Right atrium auricular region (tissue), 2 donors: ENCODE measurements around the gene FERMT3. TPM values are rescaled to one million over a fixed set of nuclear protein-coding genes. Genes with fewer than 3 reads are reported as not detected.
"Not testable (repeated sequence)": the region's sequence is repeated elsewhere in the genome, so short reads cannot be mapped to it uniquely, and the experiment has no call there.

Source experiments
- DNase-seq: peaks from one replicate; pipeline ENCODE4 v3.0.0-alpha.2; 2019; ENCODE audit warnings: low spot score
- H3K27ac ChIP-seq, 2 donors: fragments of 200-600 bp; sonication (generic); 1 replicate in 1 of 2; 2 replicates in 1 of 2; pipeline ENCODE4 v1.5.1; 2016 to 2019
- H3K27me3 ChIP-seq, 2 donors: fragments of 200-600 bp; sonication (generic); one replicate each; pipeline versions ENCODE4 v1.5.1 to v1.6.0; 2017 to 2019
- H3K36me3 ChIP-seq: fragments of 200-600 bp; sonication (generic); one replicate; pipeline ENCODE4 v1.5.1; 2016
- H3K4me1 ChIP-seq, 2 donors: fragments of 200-600 bp; sonication (generic); one replicate each; pipeline versions ENCODE4 v1.5.1 to v1.6.0; 2017 to 2019
- H3K4me3 ChIP-seq, 2 donors: fragments of 200-600 bp; sonication (generic); 1 replicate in 1 of 2; 2 replicates in 1 of 2; pipeline ENCODE4 v1.5.1; 2017 to 2019; ENCODE audit warnings: mild to moderate bottlenecking in 1 of 2, moderate library complexity in 1 of 2
- H3K9me3 ChIP-seq, 2 donors: fragments of 200-600 bp; sonication (generic); one replicate each; pipeline ENCODE4 v1.5.1; 2019
- total RNA-seq, 2 donors: library from RNA; depleted of rRNA; stranded (reverse); fragments of >200 nt; gene quantifications; one replicate each; pipeline ENCODE4 v1.1.0, GENCODE V29; 2016
- TF ChIP-seq, protein P1 (sequence below), 2 donors: fragments of 200-600 bp; sonication (generic); IDR thresholded peaks; one replicate each; pipeline ENCODE4 v1.5.1; 2019; ENCODE audit warnings: antibody characterized with exemption in 2 of 2

Gene FERMT3
- total RNA-seq, 2 donors from 2014 or later = 6.3 to 19.4 TPM

DNA sequence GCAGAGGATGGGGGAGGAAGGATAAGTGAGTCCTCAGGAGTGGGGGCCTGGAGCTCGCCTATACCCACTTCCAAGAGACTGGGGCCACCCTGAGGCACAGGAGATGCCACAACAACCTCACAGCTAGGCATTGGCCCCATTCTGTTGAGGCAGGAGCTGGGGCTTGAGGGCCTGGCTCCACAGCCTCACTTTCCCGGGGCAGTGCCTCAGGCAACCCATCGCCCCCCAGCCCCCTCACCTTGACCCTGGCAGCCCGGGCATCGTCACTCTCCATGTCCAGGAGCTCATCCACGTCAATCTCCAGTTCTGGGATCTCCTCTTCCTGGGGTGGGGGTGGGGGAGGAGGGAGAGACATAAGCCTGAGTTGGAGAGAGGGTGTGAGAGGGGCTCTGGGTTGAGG, 38.4 kb downstream of the FERMT3 start:
- TF ChIP-seq, protein P1, sequence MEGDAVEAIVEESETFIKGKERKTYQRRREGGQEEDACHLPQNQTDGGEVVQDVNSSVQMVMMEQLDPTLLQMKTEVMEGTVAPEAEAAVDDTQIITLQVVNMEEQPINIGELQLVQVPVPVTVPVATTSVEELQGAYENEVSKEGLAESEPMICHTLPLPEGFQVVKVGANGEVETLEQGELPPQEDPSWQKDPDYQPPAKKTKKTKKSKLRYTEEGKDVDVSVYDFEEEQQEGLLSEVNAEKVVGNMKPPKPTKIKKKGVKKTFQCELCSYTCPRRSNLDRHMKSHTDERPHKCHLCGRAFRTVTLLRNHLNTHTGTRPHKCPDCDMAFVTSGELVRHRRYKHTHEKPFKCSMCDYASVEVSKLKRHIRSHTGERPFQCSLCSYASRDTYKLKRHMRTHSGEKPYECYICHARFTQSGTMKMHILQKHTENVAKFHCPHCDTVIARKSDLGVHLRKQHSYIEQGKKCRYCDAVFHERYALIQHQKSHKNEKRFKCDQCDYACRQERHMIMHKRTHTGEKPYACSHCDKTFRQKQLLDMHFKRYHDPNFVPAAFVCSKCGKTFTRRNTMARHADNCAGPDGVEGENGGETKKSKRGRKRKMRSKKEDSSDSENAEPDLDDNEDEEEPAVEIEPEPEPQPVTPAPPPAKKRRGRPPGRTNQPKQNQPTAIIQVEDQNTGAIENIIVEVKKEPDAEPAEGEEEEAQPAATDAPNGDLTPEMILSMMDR (IDR thresholded peaks at IDR 0.05) = no peak
- peak overlapping the region; percentile 74 to 82 for H3K4me3 ChIP-seq
- H3K4me1 ChIP-seq = peaks cover 0 to 51% of the 10 kb centered on the region in 2 donors

GRCh38 chr11:64245401-64245796, 38.9 kb downstream of the FERMT3 start:
- TF ChIP-seq, protein P1 (IDR thresholded peaks at IDR 0.05) = no peak
- no peak for DNase-seq

More for the DNA sequence above, 38.4 kb downstream of the FERMT3 start:
- DNase-seq = no peak
- Histone ChIP-seq H3K27me3 (no peaks in the 10 kb centered on the region), H3K27ac (peak overlapping the region; percentile 88 to 91), H3K36me3 (peaks cover 10% of the 10 kb centered on the region), H3K9me3 (no peaks in the 10 kb centered on the region)

DNA sequence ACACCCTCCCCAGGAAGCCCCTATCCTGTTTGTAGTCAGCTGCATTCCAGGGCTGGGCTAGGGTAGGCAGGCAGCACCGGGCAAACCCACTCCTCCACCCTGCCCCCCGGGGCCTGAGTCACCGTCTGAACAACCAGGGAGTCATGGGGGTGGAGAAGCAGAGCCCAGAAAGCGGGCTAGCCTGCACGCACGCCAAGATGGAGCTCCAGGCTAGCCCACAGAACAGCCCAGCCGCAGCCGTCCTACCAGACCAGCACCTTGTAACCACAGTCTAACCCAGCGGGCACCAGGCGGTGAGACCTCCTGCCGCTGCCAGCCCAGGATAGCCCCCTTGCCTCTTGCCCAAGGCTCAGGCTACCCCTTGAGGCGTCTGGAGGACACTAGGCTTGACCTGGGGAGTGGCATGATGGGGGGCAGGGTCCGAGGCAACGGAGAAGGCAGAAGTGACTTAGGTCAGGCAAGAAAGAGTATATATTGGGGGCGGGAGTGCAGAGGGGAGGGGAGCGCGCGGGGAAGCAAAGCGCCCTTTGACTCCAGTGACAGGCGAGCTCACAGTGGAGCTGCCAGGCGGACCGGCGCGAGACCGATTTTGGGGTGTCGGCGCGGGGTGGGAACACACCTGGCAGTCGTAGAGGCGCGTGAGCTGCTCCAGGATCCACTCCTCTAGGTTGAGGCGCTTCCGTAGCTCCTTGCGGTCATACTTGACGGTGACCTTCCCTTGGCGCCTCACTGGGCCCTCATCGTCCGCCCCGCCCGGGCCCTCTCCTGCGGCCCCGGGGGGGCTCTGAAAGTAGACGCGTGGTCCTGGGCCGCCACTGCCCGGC, 39.5 kb downstream of the FERMT3 start:
- no peaks in the 10 kb centered on the region for H3K27me3 ChIP-seq
- TF ChIP-seq, protein P1 (IDR thresholded peaks at IDR 0.05) = no peak
- DNase-seq = peak; percentile 88
- H3K27ac ChIP-seq = peak overlapping the region; percentile 88 to 91
- H3K4me1 ChIP-seq = peaks cover 0 to 51% of the 10 kb centered on the region in 2 donors
- H3K36me3 ChIP-seq = peaks cover 10% of the 10 kb centered on the region
- peak overlapping the region; percentile 74 to 82 for H3K4me3 ChIP-seq
- no peaks in the 10 kb centered on the region for H3K9me3 ChIP-seq

More at GRCh38 chr11:64245401-64245796, 38.9 kb downstream of the FERMT3 start:
- H3K27me3 ChIP-seq = no peaks in the 10 kb centered on the region
- peak overlapping the region; percentile 88 to 91 for H3K27ac ChIP-seq
- H3K36me3 ChIP-seq = peaks cover 10% of the 10 kb centered on the region
- H3K4me1 ChIP-seq = peaks cover 0 to 47% of the 10 kb centered on the region in 2 donors
- H3K4me3 ChIP-seq = peak overlapping the region; percentile 74 to 82
- H3K9me3 ChIP-seq = no peaks in the 10 kb centered on the region

- H3K27ac ChIP-seq = peak overlapping the region; percentile 88 to 95
- DNase-seq = not testable (repeated sequence)
These were observed 40.0 kb downstream of the FERMT3 start for GRCh38 chr11:64246621-64246870.

DNA sequence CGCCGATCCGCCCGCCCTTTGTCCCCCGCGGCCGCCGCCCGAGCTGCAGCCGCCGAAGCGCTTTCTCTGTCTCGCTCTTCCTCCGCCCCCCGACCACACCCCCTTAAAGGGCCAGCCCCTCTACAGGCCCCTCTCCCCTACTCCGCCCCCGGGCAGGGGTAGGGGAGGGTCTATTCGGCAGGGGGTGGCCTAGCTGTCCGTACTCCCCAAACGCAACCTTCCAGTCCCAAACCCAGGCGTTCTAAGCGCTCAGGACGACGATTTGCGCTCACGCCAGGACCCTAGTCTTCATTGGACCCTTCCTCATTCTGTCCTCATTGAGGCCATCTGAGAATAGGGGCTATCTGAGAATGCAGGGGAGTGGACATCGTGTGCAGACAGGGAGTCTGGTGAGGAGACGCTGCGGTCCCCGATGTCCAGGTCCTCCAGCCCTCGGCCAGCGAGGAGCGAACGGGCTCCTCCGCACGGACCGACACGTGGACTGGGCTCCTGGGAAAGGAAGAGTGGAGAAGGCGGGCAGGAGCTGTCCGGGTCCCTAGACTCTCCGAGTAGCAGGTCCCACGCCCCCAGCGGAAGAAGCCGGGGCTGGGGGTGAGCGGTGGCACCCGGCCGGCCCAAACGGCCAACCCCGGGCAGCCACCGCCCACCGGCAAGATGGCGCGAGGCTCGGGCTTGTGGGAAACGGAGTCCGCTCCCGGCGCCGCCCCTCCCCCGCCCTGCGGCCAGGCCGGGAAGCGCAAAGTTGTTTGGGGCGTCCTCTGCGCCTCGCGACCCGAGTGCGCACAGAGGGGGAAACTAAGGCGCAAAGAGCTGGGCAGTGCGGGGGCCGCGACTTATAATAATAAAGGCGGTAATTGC, 40.6 kb downstream of the FERMT3 start, which contains the start of gene PPP1R14B:
Gene PPP1R14B, minus strand, starts transcription at position 73 of the 858 bp plus-strand sequence. CDS start 270 bp downstream, outside the sequence.
- peak within 1 kb of the TSS; percentile 88 to 95 for H3K27ac ChIP-seq
- H3K36me3 ChIP-seq = peaks cover 10% of the 10 kb centered on the region
- peaks cover 0 to 54% of the 10 kb centered on the region in 2 donors for H3K4me1 ChIP-seq
- H3K9me3 ChIP-seq = no peaks in the 10 kb centered on the region
- H3K4me3 ChIP-seq = peak within 1 kb of the TSS; percentile 74 to 82
- TF ChIP-seq, protein P1 (IDR thresholded peaks at IDR 0.05) = peak in 1 of 2 donors; percentile 44
- DNase-seq = peak; percentile 89
- no peaks in the 10 kb centered on the region for H3K27me3 ChIP-seq

More at GRCh38 chr11:64246621-64246870, 40.0 kb downstream of the FERMT3 start:
- H3K27me3 ChIP-seq, H3K9me3 ChIP-seq: not testable (repeated sequence)
- Histone ChIP-seq H3K36me3 (peaks cover 10% of the 10 kb centered on the region), H3K4me1 (peaks cover 0 to 52% of the 10 kb centered on the region in 2 donors), H3K4me3 (peak overlapping the region; percentile 74 to 82)
